Ovary (tissue), 3 donors: Measurements from ENCODE around the gene TBC1D28.
"Not testable (repeated sequence)": the region's sequence is repeated elsewhere in the genome, so short reads cannot be mapped to it uniquely, and the experiment has no call there.

Source experiments
- POLR2A ChIP-seq: fragments of 450-650 bp; IDR thresholded peaks from one replicate; pipeline ENCODE4 v1.6.1; 2017; ENCODE audit warnings: antibody characterized with exemption, mild to moderate bottlenecking, moderate library complexity
- TF ChIP-seq, protein P1 (sequence below), 3 donors: fragments of 450-650 bp in 2 of 3; fragments of 200-600 bp in 1 of 3; IDR thresholded peaks; one replicate each; pipeline versions ENCODE4 v1.5.1 to v1.8.0; 2016 to 2022; ENCODE audit warnings: antibody characterized with exemption in 3 of 3, mild to moderate bottlenecking in 1 of 3
- donor health status: DM: no; HTN: no; CAD: no.

DNA sequence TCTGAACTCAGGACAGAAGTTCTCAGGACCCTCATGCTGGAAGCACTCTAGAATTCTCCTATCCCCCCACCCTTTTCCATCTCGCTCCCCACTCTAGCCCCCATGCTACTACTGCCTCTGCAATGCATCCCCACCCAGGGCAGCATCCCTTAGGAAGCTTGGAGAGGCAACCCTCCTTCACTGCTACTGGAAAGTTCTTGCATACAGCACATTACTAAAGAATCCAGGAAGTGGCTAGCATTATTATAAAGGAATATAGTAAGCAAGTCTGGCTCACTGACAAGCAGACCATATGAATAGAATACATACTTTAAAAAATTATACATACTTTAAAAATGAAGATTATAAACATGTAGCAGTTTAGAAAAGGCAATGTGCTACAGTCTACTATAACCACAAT lies 24.4 kb upstream of the TBC1D28 start:
- TF ChIP-seq, protein P1, sequence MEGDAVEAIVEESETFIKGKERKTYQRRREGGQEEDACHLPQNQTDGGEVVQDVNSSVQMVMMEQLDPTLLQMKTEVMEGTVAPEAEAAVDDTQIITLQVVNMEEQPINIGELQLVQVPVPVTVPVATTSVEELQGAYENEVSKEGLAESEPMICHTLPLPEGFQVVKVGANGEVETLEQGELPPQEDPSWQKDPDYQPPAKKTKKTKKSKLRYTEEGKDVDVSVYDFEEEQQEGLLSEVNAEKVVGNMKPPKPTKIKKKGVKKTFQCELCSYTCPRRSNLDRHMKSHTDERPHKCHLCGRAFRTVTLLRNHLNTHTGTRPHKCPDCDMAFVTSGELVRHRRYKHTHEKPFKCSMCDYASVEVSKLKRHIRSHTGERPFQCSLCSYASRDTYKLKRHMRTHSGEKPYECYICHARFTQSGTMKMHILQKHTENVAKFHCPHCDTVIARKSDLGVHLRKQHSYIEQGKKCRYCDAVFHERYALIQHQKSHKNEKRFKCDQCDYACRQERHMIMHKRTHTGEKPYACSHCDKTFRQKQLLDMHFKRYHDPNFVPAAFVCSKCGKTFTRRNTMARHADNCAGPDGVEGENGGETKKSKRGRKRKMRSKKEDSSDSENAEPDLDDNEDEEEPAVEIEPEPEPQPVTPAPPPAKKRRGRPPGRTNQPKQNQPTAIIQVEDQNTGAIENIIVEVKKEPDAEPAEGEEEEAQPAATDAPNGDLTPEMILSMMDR (IDR thresholded peaks at IDR 0.05), result not testable (repeated sequence)
- not testable (repeated sequence) for TF ChIP-seq POLR2A
